Stomach (tissue), 9 donors: ENCODE data around the gene EIF2S2. TPM values are rescaled to one million over a fixed set of nuclear protein-coding genes. Genes with fewer than 3 reads are reported as not detected.
A peak's percentile ranks its signal among the peaks of the same experiment; 100 is the strongest.

Experiments
- DNase-seq, 2 donors: peaks; one replicate each; pipeline versions ENCODE4 v3.0.0 to v3.0.0-alpha.2; 2013 to 2019
- H3K27ac ChIP-seq, 5 donors: fragments of 200-600 bp in 4 of 5; sonication (generic) in 4 of 5; one replicate each; pipeline ENCODE4 v1.5.1; 2013 to 2019; ENCODE audit warnings: mild to moderate bottlenecking in 1 of 5, moderate library complexity in 1 of 5
- H3K27me3 ChIP-seq, 3 donors: fragments of 200-600 bp; sonication (generic); one replicate each; pipeline ENCODE4 v1.5.1; 2017 to 2019; ENCODE audit warnings: mixed run types in 1 of 3
- H3K36me3 ChIP-seq, 4 donors: fragments of 200-600 bp; sonication (generic); 1 replicate in 3 of 4; 2 replicates in 1 of 4; pipeline ENCODE4 v1.5.1; 2016 to 2019
- H3K4me1 ChIP-seq, 4 donors: fragments of 200-600 bp; sonication (generic); one replicate each; pipeline ENCODE4 v1.5.1; 2016 to 2019
- H3K4me3 ChIP-seq, 4 donors: fragments of 200-600 bp; sonication (generic) in 3 of 4; one replicate each; pipeline ENCODE4 v1.5.1; 2016 to 2019; ENCODE audit warnings: mild to moderate bottlenecking in 1 of 4
- H3K9me3 ChIP-seq, 4 donors: fragments of 200-600 bp; sonication (generic); one replicate each; pipeline ENCODE4 v1.5.1; 2016 to 2019
- CTCF ChIP-seq, 7 experiments: fragments of 450-650 bp in 4 of 7; fragments of 200-600 bp in 3 of 7; sonication (generic) in 3 of 7; IDR thresholded peaks; one replicate each; pipeline ENCODE4 v1.5.1; 2016 to 2019; ENCODE audit warnings: antibody characterized with exemption in 7 of 7, control low read depth in 2 of 7, mild to moderate bottlenecking in 1 of 7
- EP300 ChIP-seq: sonication (generic); formaldehyde crosslinking; IDR thresholded peaks from one replicate; pipeline ENCODE4 v1.6.1; 2017; ENCODE audit warnings: antibody characterized with exemption
- POLR2A ChIP-seq, 4 donors: fragments of 450-650 bp; IDR thresholded peaks; one replicate each; pipeline ENCODE4 v1.6.1; 2016; ENCODE audit warnings: antibody characterized with exemption in 4 of 4, control low read depth in 2 of 4, mild to moderate bottlenecking in 1 of 4, moderate library complexity in 1 of 4
- POLR2AphosphoS5 ChIP-seq, 3 donors: sonication (generic); formaldehyde crosslinking; IDR thresholded peaks; one replicate each; pipeline ENCODE4 v1.6.1; 2016; ENCODE audit warnings: antibody characterized with exemption in 3 of 3
- WGBS, 5 donors: extraction: QIAGEN DNeasy Blood & Tissue Kit in 3 of 5; methylation state at CpG; one replicate each; pipeline versions ENCODE4 v1.1.5 to v1.1.7; 2013 to 2018; 5-methylcytosine and 5-hydroxymethylcytosine counted together
- intact Hi-C: fragments of 100-400 bp; cut with DNase I; formaldehyde crosslinking; loops from one replicate; pipeline ENCODE4 v1.15.1; 2023; ENCODE audit warnings: low total_unique reads
- polyA plus RNA-seq, 3 donors: library from polyadenylated mRNA; stranded (reverse); fragments of 200-250 nt; gene quantifications; one replicate each; pipeline ENCODE4 v1.2.3, GENCODE V29; 2013
- total RNA-seq, 5 donors: library from RNA; depleted of rRNA; stranded (reverse); fragments of >200 nt; gene quantifications; one replicate each; pipeline versions ENCODE4 v1.1.0 to v1.2.3, GENCODE V29; 2014 to 2016
- donor health status: healthy with polysubstance abuse.
- donor health status: Bipolar disorder and iron deficiency.
- donor health status: healthy.

Gene EIF2S2
- total and polyA plus RNA-seq, 8 donors: 26.6 to 92.4 (median 45.6) TPM

DNA sequence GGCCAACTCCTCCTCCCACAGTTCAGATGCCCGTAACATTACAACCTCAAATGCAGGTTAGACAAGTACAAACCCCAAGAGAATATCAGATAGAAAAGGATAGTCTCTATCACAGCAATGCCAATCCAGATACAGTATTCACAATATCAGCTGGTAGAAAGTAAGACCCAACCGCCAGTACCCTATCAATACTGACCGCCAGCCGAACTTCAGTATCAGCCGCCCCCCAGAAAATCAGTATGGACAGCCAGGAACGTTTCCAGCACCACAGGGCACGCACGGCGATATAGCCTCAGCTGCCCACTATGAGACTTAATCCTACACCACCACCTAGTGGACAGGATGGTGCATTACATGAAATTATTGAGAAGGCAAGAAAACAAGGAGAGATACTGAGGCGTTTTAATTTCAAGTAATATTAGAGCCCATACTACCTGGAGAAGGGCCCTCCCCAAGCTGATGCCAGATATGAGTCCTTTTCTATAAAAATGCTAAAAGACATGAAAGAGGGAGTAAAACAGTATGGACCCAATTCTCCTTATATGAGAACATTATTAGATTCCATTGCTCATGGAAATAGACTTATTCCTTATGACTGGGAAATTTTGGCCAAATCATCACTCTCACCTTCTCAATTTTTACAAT, 17.6 kb upstream of the EIF2S2 start:
- WGBS, 5 donors: 1 to 3% (median 1%) methylated on average over 10 of the region's 10 CpGs
- H3K4me1 ChIP-seq: peaks cover 0 to 13% (median 7%) of the 10 kb centered on the region in 4 donors
- no peaks in the 10 kb centered on the region for H3K36me3 ChIP-seq
- no peaks in the 10 kb centered on the region for H3K27me3 ChIP-seq
- intact Hi-C loops: loop anchor here (10.0 kb wide), 1 partner anchor 265 kb away; no protein-coding TSS in a partner anchor
- no peaks in the 10 kb centered on the region for H3K9me3 ChIP-seq
- H3K27ac ChIP-seq: no peak overlapping the region
- peak; percentile 64 to 90 for DNase-seq
- H3K4me3 ChIP-seq: peak overlapping the region in 3 of 4 donors; percentile 11 to 25 (median 17)
- TF ChIP-seq POLR2AphosphoS5 (IDR thresholded peaks at IDR 0.05) (peak in 1 of 3 donors; percentile 46), POLR2A (IDR thresholded peaks at IDR 0.05) (no peak), CTCF (IDR thresholded peaks at IDR 0.05) (peak in 5 of 7 experiments; percentile 71 to 88 (median 82))

GRCh38 chr20:34127792-34128191, 15.7 kb upstream of the EIF2S2 start:
- no peaks in the 10 kb centered on the region for H3K27me3 ChIP-seq
- no peaks in the 10 kb centered on the region for H3K9me3 ChIP-seq
- no peak for TF ChIP-seq CTCF (IDR thresholded peaks at IDR 0.05)
- no peak for TF ChIP-seq POLR2A (IDR thresholded peaks at IDR 0.05)
- TF ChIP-seq EP300: no peak
- TF ChIP-seq POLR2AphosphoS5 (IDR thresholded peaks at IDR 0.05): no peak
- no peak for DNase-seq
- H3K4me3 ChIP-seq: no peak overlapping the region
- WGBS, 5 donors: 72 to 84% (median 82%) methylated on average over 10 of the region's 10 CpGs
- H3K27ac ChIP-seq: no peak overlapping the region
- peaks cover 0 to 13% (median 7%) of the 10 kb centered on the region in 4 donors for H3K4me1 ChIP-seq
- no peaks in the 10 kb centered on the region for H3K36me3 ChIP-seq
- intact Hi-C loops: loop anchor here (10.0 kb wide), 1 partner anchor 263 kb away; no protein-coding TSS in a partner anchor

- WGBS, 5 donors: 47 to 64% (median 57%) methylated on average over 2 of the region's 2 CpGs
Measured at GRCh38 chr20:34124469-34125249, 12.6 kb upstream of the EIF2S2 start.

DNA sequence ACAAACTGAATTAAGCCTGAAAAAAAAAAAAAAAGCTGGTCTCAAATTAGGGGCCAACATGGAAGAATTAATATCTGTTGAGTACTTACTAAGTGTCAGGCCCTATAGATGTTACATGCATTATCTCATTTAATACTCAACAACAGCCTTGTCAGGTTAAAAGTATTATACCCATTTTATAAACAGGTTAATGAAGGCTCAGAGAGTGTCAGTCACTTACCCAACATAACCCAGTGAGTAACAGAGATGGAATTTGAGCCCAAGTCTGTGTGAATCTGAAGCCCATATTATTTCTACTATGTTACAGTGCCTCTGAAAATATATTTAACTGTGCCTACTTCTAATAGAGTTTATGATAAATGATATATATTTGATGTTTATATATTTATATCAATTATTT, 11.3 kb upstream of the EIF2S2 start:
- no peaks in the 10 kb centered on the region for H3K9me3 ChIP-seq
- no peak overlapping the region for H3K4me3 ChIP-seq
- no peak for TF ChIP-seq POLR2AphosphoS5 (IDR thresholded peaks at IDR 0.05)
- TF ChIP-seq POLR2A (IDR thresholded peaks at IDR 0.05): no peak
- no peak for TF ChIP-seq EP300
- no peak for TF ChIP-seq CTCF (IDR thresholded peaks at IDR 0.05)
- H3K4me1 ChIP-seq: no peaks in the 10 kb centered on the region
- no peak for DNase-seq
- no peak overlapping the region for H3K27ac ChIP-seq
- no peaks in the 10 kb centered on the region for H3K36me3 ChIP-seq
- no peaks in the 10 kb centered on the region for H3K27me3 ChIP-seq
- intact Hi-C loops: loop anchor here (10.0 kb wide), 1 partner anchor 259 kb away; no protein-coding TSS in a partner anchor

More at GRCh38 chr20:34124469-34125249, 12.6 kb upstream of the EIF2S2 start:
- Histone ChIP-seq H3K9me3 (no peaks in the 10 kb centered on the region), H3K36me3 (no peaks in the 10 kb centered on the region), H3K4me1 (peaks cover 0 to 13% (median 7%) of the 10 kb centered on the region in 4 donors), H3K4me3 (no peak overlapping the region), H3K27ac (no peak overlapping the region), H3K27me3 (no peaks in the 10 kb centered on the region)
- intact Hi-C loops: loop anchor here (10.0 kb wide), 1 partner anchor 260 kb away; no protein-coding TSS in a partner anchor
- DNase-seq: no peak
- TF ChIP-seq POLR2A (IDR thresholded peaks at IDR 0.05): no peak
